GM18507 (cell line): ENCODE results near the gene SMC1B.
"Not testable (repeated sequence)": the region's sequence is repeated elsewhere in the genome, so short reads cannot be mapped to it uniquely, and the experiment has no call there.

ENCODE experiments used
- DNase-seq: peaks from one replicate; pipeline ENCODE4 v3.0.0; 2011; ENCODE audit warnings: low read depth; ENCODE audit not compliant: insufficient read length; ENCODE audit errors: extremely low spot score
- FAIRE-seq: peaks from 2 replicates; lab custom pipeline; 2011; peaks lifted over from hg19 to GRCh38; lab: Jason Lieb, UNC

Gene SMC1B

GRCh38 chr22:45423524-45423923 is 10.1 kb upstream of the SMC1B start:
- FAIRE-seq (no peak), DNase-seq (no peak)

GRCh38 chr22:45422237-45422983 is 9.0 kb upstream of the SMC1B start:
- FAIRE-seq (no peak), DNase-seq (no peak)

GRCh38 chr22:45421349-45422055 is 8.1 kb upstream of the SMC1B start:
- no peak for DNase-seq
- FAIRE-seq: no peak

- DNase-seq (no peak), FAIRE-seq (no peak)
Observed at GRCh38 chr22:45420539-45420938, 7.1 kb upstream of the SMC1B start.

- DNase-seq (no peak), FAIRE-seq (no peak)
Observed at GRCh38 chr22:45420011-45420410, 6.6 kb upstream of the SMC1B start.

GRCh38 chr22:45418770-45419138 is 5.4 kb upstream of the SMC1B start:
- FAIRE-seq: no peak
- DNase-seq: no peak

- DNase-seq: no peak
- FAIRE-seq: no peak
Observed at GRCh38 chr22:45418056-45418769, 4.8 kb upstream of the SMC1B start.

GRCh38 chr22:45413013-45413367 is 409 bp downstream of the SMC1B start:
- FAIRE-seq (no peak), DNase-seq (no peak)

- no peak for DNase-seq
- FAIRE-seq: no peak
Observed at GRCh38 chr22:45407793-45408192, 5.6 kb downstream of the SMC1B start.

GRCh38 chr22:45402466-45402985 is 10.9 kb downstream of the SMC1B start:
- DNase-seq (no peak), FAIRE-seq (no peak)

- DNase-seq (no peak), FAIRE-seq (no peak)
Observed at GRCh38 chr22:45399712-45400445, 13.5 kb downstream of the SMC1B start.

GRCh38 chr22:45398214-45398613 is 15.2 kb downstream of the SMC1B start:
- FAIRE-seq (no peak), DNase-seq (no peak)

GRCh38 chr22:45397806-45398205 is 15.6 kb downstream of the SMC1B start:
- DNase-seq: no peak
- no peak for FAIRE-seq

GRCh38 chr22:45389546-45389945 is 23.9 kb downstream of the SMC1B start:
- no peak for FAIRE-seq
- DNase-seq: no peak

GRCh38 chr22:45381348-45381747 is 32.1 kb downstream of the SMC1B start:
- DNase-seq: no peak
- no peak for FAIRE-seq

- no peak for DNase-seq
- peak; percentile 15 for FAIRE-seq
Observed at GRCh38 chr22:45376703-45377102, 36.7 kb downstream of the SMC1B start.

- no peak for DNase-seq
- FAIRE-seq: peak; percentile 69
Observed at GRCh38 chr22:45376009-45376408, 37.4 kb downstream of the SMC1B start.

- not testable (repeated sequence) for FAIRE-seq, DNase-seq
Observed at GRCh38 chr22:45373592-45373991, 39.8 kb downstream of the SMC1B start.

GRCh38 chr22:45366713-45367112 is 46.7 kb downstream of the SMC1B start:
- DNase-seq: no peak
- no peak for FAIRE-seq

GRCh38 chr22:45359627-45360026 is 53.8 kb downstream of the SMC1B start:
- no peak for DNase-seq
- FAIRE-seq: no peak
